WI38 (cell line): ENCODE results near the gene KLF11.

Experiments
- H3K4me3 ChIP-seq: 2 replicates; pipeline ENCODE4 v1.5.1; 2011; ENCODE audit warnings: low read depth, mild to moderate bottlenecking, control low read depth, low read length
- TF ChIP-seq, protein P1 (sequence below): IDR thresholded peaks from 2 replicates; pipeline ENCODE4 v1.5.1; 2012; ENCODE audit warnings: low read depth, mild to moderate bottlenecking, control low read depth, low read length

KLF11 gene

DNA sequence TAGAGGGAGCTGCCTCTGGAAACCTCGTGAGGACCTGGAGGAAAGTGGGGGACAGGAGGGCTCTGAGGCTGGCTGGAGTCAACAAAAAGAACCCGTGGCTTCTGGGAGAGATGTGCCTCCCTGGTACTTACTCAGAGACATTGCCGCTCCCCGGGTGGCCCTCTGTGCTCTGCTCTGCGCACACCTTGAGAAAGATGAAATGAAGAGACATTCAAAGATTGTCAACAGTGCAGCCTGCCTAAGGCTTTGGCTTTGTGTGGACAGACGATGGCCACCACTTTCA lies 22.4 kb downstream of the KLF11 start:
- TF ChIP-seq, protein P1, sequence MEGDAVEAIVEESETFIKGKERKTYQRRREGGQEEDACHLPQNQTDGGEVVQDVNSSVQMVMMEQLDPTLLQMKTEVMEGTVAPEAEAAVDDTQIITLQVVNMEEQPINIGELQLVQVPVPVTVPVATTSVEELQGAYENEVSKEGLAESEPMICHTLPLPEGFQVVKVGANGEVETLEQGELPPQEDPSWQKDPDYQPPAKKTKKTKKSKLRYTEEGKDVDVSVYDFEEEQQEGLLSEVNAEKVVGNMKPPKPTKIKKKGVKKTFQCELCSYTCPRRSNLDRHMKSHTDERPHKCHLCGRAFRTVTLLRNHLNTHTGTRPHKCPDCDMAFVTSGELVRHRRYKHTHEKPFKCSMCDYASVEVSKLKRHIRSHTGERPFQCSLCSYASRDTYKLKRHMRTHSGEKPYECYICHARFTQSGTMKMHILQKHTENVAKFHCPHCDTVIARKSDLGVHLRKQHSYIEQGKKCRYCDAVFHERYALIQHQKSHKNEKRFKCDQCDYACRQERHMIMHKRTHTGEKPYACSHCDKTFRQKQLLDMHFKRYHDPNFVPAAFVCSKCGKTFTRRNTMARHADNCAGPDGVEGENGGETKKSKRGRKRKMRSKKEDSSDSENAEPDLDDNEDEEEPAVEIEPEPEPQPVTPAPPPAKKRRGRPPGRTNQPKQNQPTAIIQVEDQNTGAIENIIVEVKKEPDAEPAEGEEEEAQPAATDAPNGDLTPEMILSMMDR, result no peak
- H3K4me3 ChIP-seq, result no peak overlapping the region

DNA sequence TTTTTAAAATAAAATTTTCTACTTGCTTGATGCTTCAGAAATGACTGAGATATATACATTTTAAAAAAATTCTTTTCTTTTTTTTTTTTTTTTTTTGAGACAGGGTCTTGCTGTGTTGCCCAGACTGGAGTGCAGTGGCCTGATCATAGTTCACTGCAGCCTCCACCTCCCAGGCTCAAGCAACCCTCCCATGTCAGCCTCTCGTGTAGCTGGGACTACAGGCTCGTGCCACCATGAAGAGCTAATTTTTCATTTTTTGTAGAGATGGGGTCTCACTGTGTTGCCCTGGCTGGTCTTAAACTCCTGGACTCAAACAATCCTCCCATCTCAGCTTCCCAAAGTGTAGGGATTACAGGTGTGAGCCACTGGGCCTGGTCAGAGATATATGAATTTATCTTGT lies 24.0 kb downstream of the KLF11 start:
- no peak overlapping the region for H3K4me3 ChIP-seq
- TF ChIP-seq, protein P1, result no peak

DNA sequence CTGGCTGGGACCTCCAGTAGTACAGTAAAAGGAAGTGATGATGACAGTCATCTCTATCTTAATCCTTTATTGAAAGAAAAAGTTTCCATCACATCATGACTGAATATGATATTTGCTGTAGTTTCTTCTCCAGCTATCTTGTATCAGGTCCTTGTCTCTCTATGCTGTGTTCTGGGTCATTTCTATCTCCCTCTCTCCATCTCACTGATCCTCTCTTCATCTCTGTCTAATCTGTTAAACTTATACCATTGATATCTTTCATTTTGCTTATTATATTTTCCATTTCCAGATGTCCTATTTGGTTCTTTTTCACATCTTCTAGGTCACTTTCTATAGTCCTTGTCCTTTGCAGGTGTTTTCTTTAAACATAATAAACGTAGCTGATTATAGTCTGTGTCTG lies 24.5 kb downstream of the KLF11 start:
- TF ChIP-seq, protein P1, result no peak
- H3K4me3 ChIP-seq, result no peak overlapping the region

DNA sequence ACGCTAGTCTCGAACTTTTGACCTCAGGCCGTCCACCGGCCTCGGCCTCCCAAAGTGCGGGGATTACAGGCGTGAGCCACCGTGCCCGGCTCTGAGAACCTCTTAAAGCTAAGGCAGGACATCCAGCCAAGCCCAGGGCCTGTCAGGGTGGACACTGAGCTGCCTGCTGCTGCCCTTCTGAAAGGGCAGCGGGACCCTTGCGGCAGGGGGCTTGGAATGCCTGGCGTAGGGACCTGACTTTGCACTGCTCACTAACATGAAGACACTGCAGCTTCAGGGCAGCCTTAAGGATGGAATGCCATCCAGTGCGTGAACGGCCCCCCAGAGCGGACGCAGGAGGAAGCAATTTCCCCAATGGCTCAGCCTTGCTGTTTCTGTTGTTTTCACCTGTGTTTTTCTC lies 27.8 kb downstream of the KLF11 start:
- TF ChIP-seq, protein P1, result no peak
- H3K4me3 ChIP-seq, result no peak overlapping the region

DNA sequence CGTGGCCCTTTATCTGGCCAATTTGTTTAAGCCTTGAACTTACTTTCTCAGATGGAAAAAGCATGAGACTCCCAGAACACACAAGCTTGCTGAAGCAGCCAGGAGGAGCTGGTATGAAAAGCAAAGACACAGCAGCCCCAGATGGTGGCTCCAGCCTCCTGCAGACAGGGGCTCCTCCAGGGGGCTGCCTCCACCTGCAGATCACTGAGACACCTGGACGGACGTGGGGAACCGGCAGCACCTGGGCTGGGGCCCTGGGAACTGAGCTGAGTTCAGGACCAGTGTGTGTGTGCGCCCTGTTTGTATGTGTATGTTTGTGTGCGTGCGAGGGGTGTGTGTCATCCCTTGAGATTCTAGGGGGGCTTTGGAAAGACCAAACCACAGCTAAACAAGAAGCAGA lies 28.2 kb downstream of the KLF11 start:
- no peak overlapping the region for H3K4me3 ChIP-seq
- TF ChIP-seq, protein P1, result no peak

DNA sequence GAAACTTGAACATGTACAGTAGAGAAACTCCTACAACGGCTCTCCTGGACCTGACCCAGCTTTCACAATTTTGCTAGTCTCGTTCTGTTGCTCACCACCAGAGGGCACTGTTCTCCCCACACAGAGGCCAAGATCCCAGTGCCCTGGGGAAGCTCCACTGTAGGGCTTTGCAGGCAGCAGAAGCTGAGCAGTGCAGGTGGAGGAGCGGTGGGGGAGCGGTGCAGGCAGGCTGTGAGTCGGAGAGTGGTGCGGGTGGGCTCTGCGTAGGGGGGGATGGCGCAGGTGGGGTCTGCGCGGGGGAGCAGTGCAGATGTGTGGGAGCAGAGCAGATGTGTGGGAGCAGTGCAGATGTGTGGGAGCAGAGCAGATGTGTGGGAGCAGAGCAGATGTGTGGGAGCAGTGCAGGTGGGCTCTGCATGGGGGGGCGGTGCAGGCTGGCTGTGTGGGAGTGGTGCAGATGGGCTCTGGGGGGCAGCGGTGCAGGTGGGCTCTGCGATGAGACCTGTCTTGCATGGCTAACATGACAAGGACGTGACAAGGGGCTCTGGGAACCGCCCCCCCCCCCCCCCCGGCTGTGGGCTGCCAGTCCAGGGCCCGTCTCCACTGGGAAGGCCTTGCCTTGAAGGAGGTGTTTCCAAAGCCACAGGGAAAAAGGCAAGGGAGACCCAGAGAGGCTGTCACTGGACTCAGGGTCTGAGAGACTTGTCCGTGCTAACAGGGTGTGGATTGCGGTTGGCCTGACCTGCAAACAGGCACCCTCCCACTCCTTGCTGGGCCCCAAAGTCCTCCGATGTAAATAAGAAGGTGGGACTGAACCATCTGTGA lies 29.5 kb downstream of the KLF11 start:
- TF ChIP-seq, protein P1, result peak; percentile 80
- no peak overlapping the region for H3K4me3 ChIP-seq

DNA sequence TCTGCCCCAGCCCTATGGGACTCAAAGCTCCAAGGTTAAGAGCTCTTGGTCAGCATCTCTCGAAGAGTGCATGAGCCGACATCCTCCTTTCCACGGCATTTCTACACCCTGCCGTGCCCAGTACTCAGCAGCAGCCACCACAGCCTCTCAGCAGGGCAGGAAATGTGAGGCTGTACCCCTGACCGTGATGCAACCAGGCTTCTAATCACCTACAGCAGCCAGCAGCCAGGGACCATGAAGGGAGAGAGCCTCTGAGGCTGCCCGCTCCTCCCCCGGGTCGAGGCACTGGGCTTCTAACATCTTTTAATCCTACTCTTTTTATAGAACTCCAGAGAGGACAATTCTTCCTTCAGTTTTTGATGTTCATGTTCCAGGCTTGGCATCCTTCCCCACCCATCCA lies 30.4 kb downstream of the KLF11 start:
- TF ChIP-seq, protein P1, result no peak
- H3K4me3 ChIP-seq, result no peak overlapping the region
